ENCODE measurements around the gene HTR3E.
"Not testable (repeated sequence)": the region's sequence is repeated elsewhere in the genome, so short reads cannot be mapped to it uniquely, and the experiment has no call there.

Gene HTR3E

GRCh38 chr3:184096811-184097383 lies at the start of gene HTR3E:
Gene HTR3E (plus strand): TSS chr3:184097064. CDS start chr3:184097530, 466 bp downstream.
- no peak for DNase-seq (ENCODE audit: low read depth in 2 of 2)

GRCh38 chr3:184050217-184050847 lies 46.5 kb upstream of the HTR3E start:
- no peak for DNase-seq (ENCODE audit: low read depth in 2 of 2)

- DNase-seq (ENCODE audit: low read depth in 2 of 2), result no peak
Observed at GRCh38 chr3:184052767-184053166, 44.1 kb upstream of the HTR3E start, which contains the start of gene HTR3C. Gene HTR3C (plus strand): TSS chr3:184053047. CDS start chr3:184053081, 34 bp downstream.

- DNase-seq (ENCODE audit: low read depth in 2 of 2), result no peak
Observed at GRCh38 chr3:184058029-184058428, 38.8 kb upstream of the HTR3E start.

- no peak for DNase-seq (ENCODE audit: low read depth in 2 of 2)
Observed at GRCh38 chr3:184059424-184059823, 37.4 kb upstream of the HTR3E start.

- no peak for DNase-seq (ENCODE audit: low read depth in 2 of 2)
Observed at GRCh38 chr3:184062637-184063036, 34.2 kb upstream of the HTR3E start.

- no peak for DNase-seq (ENCODE audit: low read depth in 2 of 2)
Observed at GRCh38 chr3:184066211-184066610, 30.7 kb upstream of the HTR3E start.

GRCh38 chr3:184067573-184068055 lies 29.2 kb upstream of the HTR3E start:
- no peak for DNase-seq (ENCODE audit: low read depth in 2 of 2)

- no peak for DNase-seq (ENCODE audit: low read depth in 2 of 2)
Observed at GRCh38 chr3:184068344-184068743, 28.5 kb upstream of the HTR3E start.

GRCh38 chr3:184071142-184071541 lies 25.7 kb upstream of the HTR3E start:
- DNase-seq (ENCODE audit: low read depth in 2 of 2), result not testable (repeated sequence)

GRCh38 chr3:184073621-184074020 lies 23.2 kb upstream of the HTR3E start:
- DNase-seq (ENCODE audit: low read depth in 2 of 2), result no peak

- DNase-seq (ENCODE audit: low read depth in 2 of 2), result no peak
Observed at GRCh38 chr3:184075901-184076300, 21.0 kb upstream of the HTR3E start.

- no peak for DNase-seq (ENCODE audit: low read depth in 2 of 2)
Observed at GRCh38 chr3:184077881-184078280, 19.0 kb upstream of the HTR3E start.

- DNase-seq (ENCODE audit: low read depth in 2 of 2), result no peak
Observed at GRCh38 chr3:184078851-184079250, 18.0 kb upstream of the HTR3E start.

- DNase-seq (ENCODE audit: low read depth in 2 of 2), result no peak
Observed at GRCh38 chr3:184081116-184081830, 15.6 kb upstream of the HTR3E start.

- no peak for DNase-seq (ENCODE audit: low read depth in 2 of 2)
Observed at GRCh38 chr3:184082034-184082433, 14.8 kb upstream of the HTR3E start.

GRCh38 chr3:184082465-184082864 lies 14.4 kb upstream of the HTR3E start:
- DNase-seq (ENCODE audit: low read depth in 2 of 2), result no peak

GRCh38 chr3:184085389-184085852 lies 11.4 kb upstream of the HTR3E start:
- DNase-seq (ENCODE audit: low read depth in 2 of 2), result no peak

GRCh38 chr3:184092199-184092598 lies 4.7 kb upstream of the HTR3E start:
- DNase-seq (ENCODE audit: low read depth in 2 of 2), result no peak

- DNase-seq (ENCODE audit: low read depth in 2 of 2), result no peak
Observed at GRCh38 chr3:184097556-184097955, 692 bp downstream of the HTR3E start.

GRCh38 chr3:184099806-184100686 lies 3.2 kb downstream of the HTR3E start:
- DNase-seq (ENCODE audit: low read depth in 2 of 2), result no peak

- no peak for DNase-seq (ENCODE audit: low read depth in 2 of 2)
Observed at GRCh38 chr3:184110316-184110725, 13.5 kb downstream of the HTR3E start.

All from stimulated activated CD4-positive, alpha-beta T cell treated with anti-CD3 and anti-CD28 coated beads, Interleukin-1b, Interleukin-23, amount 100 ng/mL, for 1 hour (primary cell).